HG02798 (cell line): ENCODE data around the gene CAPZB.
A peak's percentile ranks its signal among the peaks of the same experiment; 100 is the strongest.

Source experiments
- ATAC-seq: cut with Tn5 transposase; IDR thresholded peaks from one replicate; pipeline ENCODE4 v1.9.1; 2021; ENCODE audit warnings: mild to moderate bottlenecking; ENCODE audit not compliant: unreplicated experiment, poor library complexity

Gene CAPZB

DNA sequence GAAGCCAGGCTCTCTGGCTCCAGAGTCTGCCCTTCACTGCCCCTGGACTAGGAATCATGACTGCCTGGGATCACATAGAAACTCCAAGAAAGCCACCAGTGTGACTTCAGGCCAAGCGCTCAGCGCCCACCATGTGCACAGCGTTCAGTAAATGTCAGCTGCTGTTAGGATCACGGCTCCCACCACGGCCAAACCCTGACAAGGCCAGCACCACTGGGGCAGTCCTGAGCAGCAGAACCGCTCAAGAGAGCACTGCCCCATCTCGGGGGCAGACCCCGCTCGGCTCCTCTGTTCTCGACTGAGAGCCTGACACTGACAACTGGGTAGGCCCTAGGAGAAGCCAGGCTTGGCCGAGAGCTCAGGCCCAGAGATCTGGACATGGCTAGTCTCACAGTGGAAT, 10.0 kb downstream of the CAPZB start:
- ATAC-seq, result no peak

DNA sequence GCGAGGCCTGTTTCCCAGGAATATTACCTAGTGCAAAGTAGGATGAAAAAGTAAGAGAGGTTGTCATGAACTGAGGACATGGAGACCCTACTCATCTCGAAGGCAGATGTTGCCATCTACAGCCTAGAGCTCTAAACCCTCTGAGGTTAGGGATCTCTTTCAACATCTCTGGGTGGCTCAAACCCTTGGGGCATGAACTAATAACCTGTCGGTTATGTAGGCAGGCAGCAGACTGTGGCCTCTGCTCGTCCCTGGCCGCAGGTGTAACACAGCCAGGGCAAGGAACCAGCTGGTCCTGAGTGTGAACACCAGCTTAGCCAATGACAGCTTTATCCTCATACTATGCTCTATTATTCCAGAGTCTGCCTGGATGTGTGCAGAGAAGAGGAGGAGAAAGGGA, 13.2 kb downstream of the CAPZB start:
- no peak for ATAC-seq

DNA sequence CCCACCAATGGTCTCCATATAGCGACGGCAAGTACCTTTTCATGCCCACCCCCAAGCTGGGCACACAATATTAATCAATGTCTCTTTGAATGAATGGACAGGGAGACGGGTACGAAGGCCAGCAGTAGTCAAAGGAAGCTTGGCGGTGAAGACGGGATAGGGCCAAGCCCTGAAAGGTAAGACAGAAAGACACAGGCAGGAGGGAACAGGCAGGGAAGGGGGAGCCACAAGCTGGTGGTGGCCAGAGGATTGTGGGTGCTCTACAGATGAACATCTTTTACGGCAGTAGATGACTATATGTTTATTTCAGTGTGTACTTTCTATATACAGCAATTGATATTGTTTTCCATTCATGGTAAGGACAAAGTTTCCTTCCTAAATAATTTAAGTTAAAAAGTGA, 16.3 kb downstream of the CAPZB start:
- peak; percentile 9 for ATAC-seq

DNA sequence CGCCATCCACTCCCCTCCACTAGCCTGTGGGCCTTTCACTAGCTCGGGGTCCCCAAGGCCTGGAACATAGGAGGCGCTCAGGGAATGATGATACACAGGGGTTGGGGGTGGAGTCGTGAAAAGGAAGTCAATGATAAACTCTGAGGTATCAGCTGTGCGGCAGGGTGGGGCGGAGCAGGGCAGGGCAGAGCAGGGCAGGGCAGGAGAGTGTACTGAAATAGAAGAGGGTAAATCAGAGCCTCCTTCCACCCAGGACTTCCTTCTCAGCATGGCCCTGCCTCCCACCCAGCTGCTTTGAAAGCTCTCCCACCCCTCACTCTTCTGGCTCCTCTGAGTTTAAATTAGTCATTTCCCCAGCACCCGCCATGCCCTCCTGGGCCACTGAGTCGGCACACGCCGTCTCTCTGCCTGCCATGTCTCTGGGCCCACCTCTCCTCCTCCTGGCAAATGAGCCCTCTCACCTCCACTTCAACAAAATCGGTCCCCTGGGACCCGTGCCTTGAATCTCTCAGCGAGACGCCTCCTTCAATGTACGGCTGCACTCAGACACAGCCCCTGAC, 16.9 kb downstream of the CAPZB start:
- peak; percentile 65 for ATAC-seq

DNA sequence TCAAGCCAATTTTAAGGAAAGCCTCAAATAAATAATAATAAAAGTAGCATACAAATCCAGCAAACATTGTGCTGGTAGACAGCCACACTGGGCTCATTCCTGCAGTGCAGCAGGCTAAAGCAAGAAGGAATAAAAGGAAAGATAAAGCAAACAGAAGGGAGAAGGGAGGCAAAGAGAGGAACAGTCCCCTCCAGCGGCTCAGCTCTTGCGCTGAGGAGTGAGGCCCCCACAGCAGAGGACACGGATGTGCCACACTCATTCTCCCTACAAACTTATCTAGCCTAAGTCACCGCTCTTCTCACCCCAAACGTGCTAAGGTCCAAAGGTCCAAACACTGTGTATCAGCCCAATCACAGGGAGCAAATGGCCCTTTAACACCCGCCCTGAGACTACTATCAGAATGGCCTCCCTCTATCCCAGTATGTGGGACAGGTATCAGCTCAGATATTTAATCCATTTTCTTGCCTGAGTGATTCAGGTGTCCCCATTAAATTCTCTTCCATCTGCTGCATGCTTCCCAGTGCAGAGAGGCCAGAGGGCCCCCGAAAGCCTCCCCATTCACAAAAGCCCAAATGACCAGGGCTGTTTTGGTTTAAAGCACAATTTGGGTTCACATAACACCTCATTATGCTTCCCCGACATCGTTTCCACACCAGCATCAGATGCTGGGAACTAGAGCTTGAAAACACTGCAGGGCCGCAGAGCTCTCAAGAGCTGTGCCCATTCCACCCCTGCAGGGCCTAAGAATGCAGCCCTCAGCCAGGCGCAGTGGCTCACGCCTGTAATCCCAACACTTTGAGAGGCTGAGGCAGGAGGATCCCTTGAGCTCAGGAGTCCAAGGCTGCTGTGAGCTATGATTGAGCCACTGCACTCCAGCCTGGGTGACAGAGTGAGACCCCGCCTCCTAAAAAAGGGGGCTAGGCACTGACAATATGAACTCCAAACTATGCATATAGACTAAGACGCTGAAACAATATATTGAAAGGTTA, 17.8 kb downstream of the CAPZB start:
- no peak for ATAC-seq

DNA sequence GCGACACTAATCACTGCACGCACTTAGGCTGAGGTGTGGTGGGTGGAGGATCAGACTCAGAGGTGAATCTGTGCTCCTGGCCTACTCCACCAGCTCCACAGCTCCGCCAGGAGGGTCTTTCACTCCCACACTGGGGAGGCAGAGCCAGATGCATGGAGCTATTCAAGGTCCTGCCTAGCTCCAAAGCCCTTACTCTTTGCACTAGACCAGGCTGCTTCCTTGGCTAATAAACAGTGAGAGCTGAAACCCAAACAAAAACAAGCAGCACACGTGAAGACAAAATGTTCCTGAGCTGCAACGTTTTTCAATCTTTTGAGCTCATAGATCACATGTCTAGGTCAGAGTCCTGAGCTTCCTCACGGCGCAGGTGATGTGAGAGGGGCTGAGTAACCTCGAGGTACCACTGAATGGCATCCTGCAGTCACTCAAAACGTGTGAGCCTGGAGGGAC, 19.2 kb downstream of the CAPZB start:
- ATAC-seq, result no peak

DNA sequence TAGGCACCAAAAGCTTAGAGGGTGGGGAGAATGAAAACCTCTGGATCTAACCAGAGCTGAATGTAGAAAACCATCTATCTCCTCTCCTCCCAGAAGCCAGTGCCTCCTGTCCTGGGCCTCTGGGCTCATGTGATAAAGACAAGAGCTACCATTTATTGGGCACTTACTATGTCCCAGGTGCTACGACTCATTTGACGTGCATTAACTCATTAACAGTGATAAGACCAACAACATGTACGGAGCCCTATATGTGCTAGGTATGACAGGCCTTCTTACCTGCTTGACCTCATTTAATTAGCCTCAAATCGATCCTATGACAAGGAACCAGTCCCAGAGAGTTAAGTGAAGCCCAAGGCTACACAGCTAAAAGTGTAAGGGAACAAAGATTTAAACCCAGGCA, 19.7 kb downstream of the CAPZB start:
- no peak for ATAC-seq

DNA sequence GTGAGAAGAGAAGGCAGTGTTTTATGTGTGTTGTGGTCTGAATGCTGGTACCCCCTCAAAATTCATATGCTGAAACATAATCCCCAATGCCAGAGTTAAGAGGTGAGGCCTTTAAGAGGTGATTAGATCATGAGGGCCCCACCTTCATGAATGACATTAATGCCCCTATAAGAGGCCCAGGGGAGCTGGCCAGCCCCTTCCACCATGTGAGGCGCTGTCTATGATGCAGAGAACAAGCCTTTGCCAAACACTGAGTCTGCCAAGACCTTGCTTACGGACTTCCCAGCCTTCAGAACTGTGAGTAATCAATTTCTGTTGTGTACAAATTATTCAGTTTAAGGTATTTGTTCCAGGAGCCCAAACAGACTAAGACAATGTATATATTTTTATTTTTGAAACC, 20.2 kb downstream of the CAPZB start:
- no peak for ATAC-seq

DNA sequence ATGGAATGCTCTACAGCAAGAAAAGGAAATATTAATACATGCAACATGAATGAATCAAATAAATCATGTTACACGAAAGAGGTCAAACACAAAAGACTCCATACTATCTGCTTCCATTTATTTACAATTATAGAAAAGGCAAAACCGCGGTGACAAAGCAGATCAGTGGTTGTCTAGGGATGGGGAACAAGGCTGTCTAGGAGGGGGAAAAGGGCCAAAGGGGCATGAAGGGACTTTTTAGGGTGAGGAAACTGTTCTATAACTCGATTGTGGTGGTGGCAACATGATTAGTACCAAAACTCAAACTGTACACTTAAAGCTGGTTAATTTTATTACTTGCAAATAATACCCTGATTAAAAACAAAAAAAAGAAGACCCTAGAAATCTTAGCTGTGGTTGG, 20.6 kb downstream of the CAPZB start:
- ATAC-seq, result no peak

DNA sequence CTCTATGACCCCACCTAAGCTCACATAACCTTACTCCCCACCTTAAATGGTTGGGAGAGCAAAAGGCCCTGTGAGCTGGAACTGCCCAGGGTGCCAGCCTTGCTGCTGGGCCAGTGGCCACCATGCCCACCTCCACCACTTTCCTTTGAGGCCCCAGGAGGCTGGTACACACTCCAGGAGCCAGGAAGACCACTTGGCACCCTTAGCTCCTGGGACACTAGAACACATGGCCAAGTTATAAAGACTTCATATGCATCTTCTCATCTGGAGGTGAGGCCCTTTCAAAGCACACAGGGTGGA, 21.9 kb downstream of the CAPZB start:
- no peak for ATAC-seq

DNA sequence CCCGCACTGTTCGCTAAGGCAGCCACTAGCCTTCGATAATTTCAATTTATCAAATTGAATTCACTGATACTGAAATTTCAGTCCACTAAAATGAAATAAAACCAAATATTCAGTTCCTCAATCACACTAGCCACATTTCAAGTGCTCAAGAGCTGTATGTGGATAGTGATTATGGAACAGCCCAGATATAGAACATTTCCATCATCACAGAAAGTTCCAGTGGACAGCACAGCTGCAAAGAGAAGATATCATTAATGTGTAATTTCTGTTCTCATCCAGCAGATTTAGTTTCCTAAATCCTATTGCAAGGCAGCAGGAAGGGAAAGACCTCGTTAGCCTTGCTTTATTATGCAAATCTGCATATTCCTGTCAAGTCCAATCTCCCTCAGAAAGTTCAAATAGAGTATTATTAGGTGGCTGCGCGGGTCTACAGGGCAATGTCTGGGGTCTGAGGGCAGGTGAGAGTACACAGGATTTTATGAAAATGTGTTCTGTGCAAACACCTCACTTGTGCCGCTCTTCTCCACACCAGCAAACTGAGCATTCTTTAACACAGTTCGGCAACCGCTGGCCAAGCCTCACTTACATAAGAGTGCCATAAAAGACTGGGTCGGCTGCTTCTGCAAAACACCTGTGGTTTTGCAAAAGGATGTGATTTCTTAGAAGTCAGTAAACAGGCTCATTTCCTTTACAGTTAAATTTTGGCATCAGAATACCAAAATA, 22.4 kb downstream of the CAPZB start:
- ATAC-seq, result peak; percentile 62

DNA sequence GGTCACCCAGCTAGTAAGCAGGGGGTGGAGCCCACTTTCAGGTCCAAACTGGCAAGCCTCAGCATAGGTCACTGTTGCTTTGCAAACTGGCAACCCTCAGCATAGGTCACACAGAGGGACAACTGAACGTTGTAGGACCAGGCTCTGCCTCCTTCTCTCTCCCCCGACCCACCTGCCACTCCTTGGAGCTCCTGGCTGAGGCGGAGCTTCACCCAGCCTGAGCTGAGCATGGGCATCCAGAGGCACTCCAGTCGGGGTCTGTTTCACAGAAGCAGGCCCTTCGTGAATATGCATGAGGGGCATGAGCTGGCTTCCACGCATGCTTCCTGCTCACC, 24.2 kb downstream of the CAPZB start:
- no peak for ATAC-seq

DNA sequence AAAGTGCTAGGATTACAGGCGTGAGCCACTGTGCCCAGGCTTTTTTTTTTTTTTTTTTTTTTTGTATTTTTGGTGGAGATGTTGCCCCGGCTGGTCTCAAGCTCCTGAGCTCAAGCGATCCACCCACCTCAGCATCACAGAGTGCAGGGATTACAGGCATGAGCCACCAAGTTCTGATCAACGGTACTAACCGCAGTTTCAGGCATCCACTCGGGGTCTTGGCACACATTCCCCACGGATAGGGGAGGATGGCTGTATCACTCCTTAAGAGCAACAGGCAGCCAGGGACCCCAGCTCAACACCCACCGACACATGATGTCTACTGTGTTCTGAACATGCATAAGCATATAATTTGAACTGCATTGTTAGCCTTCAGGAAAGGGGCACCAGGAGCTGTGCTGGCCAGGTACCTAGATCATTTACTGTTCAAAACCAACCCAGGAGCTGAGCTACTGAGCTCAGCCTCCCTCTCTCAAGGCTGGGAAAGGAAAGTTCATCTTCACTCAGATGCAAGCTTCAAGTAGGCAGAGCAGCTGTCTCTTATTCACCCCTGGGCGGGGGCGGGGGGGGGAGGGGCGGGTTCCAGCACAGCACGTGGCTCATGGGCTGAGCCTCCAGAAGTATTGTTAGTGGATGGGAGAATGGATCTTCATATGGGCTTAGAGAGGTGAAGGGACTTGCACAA, 24.7 kb downstream of the CAPZB start:
- ATAC-seq, result no peak

DNA sequence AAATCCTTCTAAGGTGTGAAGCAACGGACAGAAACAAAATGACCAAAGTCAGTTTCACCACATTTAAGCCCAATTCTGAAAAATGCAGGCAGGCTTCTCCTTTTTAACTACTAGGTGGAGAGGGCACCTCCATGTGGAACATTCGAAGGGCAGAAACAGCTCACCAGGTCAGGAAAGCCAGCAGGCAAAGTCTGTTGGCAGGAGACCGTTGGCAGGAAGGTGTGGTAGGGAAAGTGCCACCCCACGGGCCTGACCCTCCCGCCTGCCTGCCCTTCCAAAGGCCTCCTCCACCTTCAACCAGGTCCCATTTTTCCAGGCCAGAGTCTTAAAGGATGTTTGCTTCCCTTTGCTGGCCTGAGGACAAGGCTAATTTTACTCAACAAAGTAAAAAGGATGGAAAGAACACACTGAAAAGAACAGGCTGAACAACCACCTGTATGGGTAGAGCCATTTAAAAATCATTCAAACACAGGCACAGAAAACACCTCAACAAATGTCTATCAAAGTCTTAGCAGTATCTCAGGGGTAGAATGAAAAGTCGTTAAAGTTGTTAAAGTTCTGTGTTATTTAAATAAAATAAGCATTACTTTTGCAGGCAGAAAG, 26.4 kb downstream of the CAPZB start:
- ATAC-seq, result no peak

DNA sequence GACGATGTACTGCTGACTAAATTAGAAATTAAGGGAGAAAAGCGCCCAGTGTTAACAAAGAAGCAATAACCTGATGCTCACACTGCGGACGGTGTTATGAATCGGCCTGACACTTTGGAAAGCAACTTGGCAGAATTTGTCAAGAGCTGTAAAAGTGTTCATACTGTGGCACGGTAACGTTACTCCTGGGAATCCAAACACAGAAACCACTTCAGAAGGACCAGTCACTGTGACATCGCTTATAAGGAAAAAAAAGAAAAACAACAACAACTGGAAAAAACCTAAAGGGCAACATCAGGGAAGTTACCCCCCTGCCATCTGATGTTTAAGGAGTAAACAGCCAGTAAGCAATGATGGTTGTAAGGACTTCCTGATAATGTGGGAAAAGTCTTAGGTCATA, 27.7 kb downstream of the CAPZB start:
- no peak for ATAC-seq

DNA sequence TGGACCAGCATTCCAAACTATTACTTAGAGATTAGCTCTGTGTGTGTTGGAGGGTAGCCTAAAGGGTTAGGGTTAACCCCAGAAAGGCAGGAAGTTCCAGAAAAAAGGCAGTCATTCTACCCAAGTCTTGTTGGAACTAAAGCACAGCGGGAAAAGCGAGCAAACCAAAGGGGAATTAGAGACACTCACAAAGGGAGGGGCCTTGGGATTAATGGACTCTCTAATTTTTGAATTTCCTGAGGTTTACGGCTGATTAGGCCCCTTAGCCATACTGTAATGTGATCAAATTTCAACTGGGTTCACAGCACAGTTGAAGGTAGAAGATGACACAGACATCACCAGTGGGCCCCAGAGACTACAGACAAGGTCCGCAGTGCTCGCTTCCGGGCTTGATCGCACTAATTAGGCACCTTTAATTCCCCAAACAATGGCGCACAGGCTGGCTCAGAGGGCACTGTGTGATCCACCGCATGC, 28.3 kb downstream of the CAPZB start:
- no peak for ATAC-seq

DNA sequence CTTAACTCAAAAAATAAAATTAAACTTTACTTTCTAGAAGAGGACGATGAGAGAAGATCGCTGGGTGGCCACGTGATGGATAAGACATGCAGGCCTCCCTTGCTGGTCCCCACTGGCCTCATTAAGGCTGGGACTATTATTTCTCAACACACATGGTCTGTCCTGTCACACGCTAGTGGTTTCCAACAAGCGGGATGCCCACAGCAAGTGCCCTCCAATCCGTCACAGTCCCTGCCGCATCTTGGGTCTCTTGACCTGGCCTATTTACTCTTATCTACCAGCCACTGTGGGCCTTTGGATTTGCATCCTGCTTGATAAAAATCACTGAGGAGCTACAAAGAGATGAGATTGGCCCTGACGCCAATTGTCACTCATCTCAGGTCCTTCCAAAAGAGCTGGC, 30.0 kb downstream of the CAPZB start:
- no peak for ATAC-seq

DNA sequence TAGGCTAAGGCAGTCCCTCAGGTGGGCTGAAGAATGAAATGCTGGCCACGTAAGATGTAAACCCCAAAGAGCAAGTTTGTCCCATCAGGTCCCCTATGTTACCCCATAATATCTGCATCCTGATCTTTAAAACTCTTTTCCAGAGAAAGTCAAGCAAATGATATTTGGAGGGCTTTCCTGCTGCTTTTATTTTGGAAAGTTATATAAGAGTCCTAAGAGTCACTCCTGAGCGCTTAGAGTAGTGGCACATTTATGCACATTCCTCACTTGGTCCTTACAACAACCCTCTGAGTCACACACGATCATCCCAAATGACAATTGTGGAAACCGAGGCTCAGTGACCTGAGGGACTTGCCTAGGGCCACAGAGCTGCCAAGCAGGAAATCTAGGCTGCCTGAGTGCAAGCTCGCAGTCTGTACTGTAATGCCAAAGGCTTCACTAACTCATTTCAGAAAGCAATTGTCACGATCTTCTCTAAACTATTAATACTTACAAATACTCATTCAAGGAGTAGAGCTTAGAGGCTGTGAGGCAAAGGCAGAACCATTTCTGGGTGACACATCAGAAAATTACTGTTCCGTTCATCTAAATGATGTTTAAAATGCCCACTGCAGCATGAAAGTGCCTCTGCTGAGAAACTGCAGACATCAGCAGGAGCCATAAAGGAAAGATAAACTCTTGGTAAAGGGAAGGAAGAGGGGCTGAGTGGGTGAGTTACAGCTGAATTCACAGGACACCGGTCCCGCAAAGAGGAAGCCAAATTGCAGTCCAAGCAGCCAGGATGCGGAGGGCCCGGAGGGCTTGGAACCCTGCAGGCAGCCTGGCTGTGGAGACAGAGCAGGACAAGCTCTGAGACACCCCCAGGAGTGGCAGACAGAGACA, 30.8 kb downstream of the CAPZB start:
- no peak for ATAC-seq

DNA sequence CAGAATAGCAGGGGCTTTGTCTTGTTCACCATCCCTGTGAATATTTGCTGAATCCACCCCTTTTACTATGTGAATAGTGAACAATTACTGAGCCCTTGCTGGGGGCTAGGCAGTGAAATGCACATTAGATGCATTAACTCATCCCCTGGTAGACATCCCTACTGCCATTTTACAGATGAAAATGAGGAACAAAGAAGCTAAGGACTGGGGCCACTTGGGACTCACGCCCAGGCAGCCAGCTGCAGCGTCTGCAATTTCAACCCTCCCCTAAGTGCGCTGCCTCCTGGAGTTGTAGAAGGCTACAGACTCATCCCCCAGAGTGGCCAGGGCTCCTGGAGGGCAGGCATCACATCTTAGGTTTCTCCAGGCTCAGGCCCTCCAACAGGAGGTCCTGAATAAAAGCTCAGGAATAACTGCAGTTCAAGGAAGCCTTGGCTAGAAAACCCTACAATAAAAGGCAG, 31.6 kb downstream of the CAPZB start:
- no peak for ATAC-seq
